DMS 273 (cell line): ENCODE results near the gene SFTPA1.
"Not testable (repeated sequence)": the region's sequence is repeated elsewhere in the genome, so short reads cannot be mapped to it uniquely, and the experiment has no call there.

Source experiments
- DNase-seq: peaks from one replicate; lab custom pipeline; 2025; ENCODE audit not compliant: unreplicated experiment; lab: John Stamatoyannopoulos, UW

The SFTPA1 gene

DNA sequence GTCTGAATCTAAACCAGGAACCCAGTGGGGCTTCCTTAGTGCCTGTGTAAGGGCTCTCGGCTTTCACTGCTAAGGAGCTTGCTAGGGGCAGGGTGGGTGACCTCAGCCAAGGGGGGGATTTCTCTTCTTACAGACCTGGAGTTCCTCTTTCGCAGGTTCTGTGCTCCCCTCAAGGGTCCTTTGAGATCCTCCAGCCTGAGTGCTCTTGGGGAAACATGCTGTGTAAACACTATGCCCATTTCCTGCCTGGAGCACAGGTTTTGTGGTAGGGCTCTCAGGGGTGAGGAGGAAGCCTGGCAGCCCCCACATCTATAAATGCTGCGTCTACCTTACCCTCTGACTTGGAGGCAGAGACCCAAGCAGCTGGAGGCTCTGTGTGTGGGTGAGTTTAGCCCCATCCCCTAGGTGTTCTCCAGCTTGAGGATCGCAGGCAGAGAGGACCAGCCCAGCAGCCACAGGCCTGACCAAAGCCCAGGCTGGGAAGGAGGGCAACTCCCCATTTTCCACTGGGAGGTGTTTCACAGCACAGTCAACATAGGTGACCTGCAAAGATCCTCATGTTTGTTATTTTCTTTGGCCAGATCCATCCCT, at the start of gene SFTPA1:
Gene SFTPA1 (plus strand): TSS at position 339 of the 591 bp plus-strand sequence. CDS start 887 bp downstream, outside the sequence.
- no peak for DNase-seq

DNA sequence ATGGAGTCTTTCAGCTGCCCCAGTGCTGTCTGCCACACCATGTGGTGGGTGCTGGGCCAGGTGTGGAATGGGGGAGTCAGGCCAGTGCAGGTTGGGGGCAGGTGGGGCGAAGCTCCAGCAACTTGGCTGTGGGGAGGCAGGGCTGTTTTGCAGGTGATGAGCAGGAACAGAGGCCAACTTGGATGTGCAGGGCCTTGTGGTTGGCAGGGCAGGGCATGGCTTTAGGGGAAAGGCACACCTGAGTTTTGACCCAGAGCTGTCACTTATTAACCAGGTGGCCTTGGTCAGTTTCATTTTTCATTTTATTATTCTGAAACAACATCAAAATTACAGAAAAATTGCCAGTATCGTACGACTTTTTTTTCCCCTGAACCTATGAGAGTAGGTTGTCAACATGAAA, 49.5 kb upstream of the SFTPA1 start:
- no peak for DNase-seq

DNA sequence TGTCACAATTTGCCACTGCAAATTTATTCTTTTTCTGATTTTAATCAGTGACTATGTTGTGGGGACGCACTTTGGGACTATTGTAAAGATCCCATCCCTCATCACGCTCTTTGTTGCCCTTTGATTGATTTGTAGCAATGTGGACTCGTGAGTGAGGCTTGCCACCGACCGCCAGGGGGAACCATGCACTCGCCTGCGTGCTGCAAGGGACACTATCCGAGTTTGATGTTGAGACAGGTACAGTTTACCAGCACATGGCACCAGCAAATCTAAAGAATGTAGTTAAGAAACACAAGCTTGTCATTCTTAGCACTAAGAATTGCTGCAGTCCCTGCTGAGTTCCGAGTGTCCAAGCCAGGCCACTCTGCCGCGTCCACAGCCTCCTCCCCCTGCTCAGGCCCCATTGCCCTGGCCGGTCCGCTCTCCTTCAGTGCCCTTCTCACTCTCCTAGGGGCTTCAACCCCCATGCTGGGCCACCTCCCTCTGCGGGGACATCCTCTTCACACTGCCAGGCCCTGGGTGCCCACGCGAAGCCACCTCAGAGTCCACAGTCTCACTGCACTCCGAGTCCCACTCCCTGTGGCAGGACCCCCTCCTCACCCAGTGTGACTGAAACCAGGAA, 48.5 kb upstream of the SFTPA1 start:
- DNase-seq = peak; percentile 56

DNA sequence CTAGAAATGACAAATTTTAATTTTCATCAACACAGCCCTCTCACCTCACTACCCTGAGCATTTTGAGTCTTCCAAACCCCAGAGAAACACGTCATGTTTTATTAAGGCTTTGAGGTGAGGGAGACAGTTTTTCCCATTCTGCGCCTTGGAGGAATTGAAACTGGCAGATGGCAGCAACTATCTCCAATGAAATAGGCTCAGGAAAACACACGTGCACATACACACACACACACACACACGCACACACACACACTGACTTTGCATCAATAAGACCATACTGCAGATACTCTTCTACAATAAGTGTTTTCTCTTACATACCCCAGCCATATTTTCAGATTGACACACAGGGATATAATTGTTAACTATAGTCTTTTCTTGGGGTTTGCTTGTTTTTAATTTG, 47.3 kb upstream of the SFTPA1 start:
- peak; percentile 4 for DNase-seq

DNA sequence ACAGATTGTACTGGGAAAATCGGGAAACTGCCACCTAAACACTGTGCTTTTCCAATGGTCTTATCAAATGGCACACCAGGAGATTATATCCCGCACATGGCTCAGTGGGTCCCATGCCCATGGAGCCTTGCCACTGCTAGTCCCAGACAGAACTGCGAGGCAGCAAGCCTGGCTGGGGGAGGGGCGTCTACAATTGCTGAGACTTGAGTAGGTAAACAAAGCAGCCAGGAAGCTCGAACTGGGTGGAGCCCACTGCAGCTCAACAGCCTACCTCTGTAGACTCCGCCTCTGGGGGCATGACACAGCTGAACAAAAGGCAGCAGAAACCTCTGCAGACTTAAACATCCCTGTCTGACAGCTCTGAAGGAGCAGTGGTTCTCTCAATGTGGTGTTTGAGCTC, 40.1 kb upstream of the SFTPA1 start:
- DNase-seq = not testable (repeated sequence)

DNA sequence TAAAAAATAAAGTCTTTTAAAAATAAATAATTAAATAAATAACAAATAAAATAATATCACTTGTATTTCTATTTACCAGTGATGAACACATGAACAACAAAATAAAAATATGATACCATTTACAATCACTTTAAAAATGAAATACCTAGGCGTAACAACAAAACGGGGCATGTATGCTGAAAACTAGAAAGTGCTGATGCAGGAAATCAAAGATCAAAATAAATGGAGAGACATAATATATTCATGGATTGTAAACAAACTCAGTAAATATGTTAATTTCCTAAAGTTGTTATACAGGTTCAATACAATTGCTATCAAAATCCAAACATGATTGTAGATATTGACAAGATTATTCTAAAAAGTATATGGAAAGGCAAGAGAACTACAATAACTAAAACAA, 31.4 kb upstream of the SFTPA1 start:
- DNase-seq = no peak

DNA sequence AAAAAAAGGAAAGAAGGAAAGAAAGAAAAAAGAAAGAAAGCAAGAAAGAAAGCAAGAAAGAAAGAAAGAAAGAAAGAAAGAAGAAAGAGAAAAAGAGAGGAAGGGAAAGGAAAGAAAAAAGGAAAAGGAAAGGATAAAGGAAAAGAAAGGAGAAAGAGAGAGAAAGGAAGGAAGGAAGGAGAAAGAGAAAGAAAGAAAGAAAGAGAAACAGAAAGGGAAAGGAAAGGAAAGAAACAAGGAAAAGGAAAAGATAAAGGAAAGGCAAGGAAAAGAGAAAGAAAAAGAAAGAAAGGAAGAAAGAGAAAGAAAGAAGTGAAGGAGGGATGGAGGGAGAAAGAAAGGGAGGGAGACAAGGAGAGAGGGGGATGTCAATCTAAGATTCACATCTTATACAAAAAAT, 29.7 kb upstream of the SFTPA1 start:
- no peak for DNase-seq

DNA sequence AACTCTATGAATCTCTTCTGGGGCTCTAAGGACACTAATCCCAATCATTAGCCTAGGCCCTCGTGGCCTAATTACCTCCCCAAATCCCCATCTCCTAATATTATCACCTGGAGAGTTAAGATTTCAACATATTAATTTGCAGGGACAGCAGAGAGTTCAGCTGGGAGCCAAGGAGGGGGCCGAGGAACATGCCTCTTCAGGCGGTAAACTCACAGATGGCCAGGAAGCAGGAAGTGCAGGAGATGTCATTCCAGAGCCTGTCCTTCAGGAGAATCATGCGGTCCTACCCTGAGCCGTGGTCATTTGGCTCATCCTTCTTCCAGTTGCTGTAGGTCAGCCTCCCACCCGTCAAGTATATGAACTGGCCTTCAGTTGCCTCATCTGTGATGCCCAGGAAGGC, 28.6 kb upstream of the SFTPA1 start:
- DNase-seq = no peak

DNA sequence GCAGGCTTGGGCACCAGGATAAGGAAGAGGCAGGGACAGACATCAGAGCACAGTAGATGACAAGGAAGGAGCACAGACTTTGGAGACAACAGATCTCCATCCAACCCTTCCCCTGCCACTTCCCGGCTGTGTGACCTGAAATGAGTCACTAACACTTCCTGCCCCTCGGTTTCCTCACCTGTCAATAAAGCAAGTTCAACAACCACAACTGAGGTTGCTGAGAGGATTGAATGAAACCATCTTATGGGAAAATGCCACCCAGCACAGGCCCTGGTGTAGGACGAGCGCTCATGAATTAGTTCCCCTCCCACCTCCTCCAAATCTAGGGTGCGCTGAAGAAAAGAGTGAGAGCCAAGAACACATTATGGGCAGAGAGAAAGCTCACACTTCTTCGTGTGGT, 27.8 kb upstream of the SFTPA1 start:
- not testable (repeated sequence) for DNase-seq

DNA sequence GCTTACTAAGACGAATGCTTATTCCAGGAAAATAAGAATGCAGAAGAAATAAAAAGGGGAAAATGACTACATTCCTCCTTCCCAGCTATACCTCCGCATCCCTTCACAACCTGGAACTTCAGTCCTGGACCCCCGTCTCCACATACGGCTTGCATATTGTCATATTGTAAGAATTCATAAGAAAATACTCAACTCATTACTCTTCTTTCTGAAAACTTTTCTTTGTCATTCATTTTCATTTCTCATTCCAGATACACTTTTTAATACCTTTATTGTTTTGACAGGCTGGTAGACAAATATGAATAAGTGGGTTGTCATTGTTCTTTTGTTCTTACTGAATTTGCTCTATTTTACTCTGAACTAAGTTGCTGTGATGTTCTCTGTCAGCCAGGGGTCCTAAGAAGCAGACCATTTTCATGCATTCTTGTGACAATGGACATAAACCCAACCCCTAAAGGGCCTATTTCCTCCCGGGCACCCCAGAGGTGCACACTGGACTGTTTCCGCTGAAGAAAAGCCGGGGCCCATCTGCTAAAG, 27.2 kb upstream of the SFTPA1 start:
- DNase-seq = no peak

DNA sequence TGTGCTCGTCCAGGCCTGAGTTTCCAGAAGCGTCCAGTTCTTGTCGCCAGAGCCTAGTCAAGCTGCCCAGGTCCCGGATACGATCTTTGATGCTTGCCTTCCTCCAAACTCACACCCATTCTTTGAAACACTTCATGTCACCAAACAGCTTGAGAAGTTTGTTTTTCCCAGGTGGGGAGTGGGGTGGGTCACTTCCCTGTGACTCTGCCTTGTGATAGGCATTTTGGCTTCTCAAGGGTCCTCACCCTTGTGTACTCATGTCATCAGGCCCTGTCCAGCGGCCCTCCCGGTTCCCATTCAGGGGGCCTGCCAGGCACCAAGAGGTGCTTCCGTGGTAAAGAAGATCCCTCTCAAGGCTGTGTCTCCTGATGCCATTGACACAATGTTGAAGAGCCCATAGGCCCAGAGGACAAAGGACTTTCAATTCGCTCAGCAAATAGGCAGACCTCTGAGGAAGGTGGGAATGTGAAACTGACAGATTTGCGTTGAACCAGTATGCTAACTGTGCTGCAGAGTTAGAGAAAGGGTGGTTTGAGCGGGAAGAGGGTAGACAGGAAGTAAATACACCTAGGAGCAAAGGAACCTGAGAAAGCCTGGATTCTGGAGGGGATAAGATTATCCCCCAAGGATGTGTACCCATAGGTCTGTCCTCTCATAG, 24.7 kb upstream of the SFTPA1 start:
- DNase-seq = no peak

DNA sequence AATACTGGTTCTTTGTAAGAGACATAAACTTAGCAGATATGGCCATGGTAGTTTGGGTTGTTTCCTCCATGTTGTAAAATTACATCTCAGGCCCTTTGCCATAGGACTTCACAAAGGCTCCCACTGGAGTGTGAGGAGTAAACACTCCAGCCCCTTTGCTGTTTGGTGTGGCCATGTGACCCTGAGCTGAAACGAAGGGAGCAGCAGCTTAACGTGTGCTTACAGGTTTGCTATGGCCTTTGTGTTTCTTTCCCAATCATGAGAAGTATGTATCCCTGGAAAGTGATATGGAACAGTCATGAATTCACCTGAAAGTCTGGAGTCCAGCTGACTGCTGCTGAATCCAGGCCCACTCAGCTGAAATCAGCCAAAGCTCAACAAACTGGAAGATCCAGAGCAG, 23.8 kb upstream of the SFTPA1 start:
- no peak for DNase-seq

DNA sequence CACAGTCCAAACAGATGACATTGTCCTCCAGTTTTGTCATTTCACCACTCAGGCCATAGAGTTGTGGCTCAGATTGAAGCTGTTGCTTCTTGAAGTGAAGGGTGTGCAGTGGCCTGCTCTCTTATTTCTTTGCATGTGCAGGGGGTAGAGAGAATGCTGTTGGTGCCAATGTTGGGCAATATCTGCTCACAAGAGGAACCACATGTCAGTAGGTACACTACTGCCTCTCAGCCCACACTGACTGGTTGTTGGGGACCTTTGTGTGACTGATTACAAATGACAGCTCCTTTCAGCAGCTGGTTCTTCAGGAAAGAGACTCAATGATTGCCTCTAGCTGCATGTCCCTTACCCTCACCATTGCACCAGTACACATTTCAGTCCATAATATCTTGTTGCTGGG, 21.9 kb upstream of the SFTPA1 start:
- no peak for DNase-seq

DNA sequence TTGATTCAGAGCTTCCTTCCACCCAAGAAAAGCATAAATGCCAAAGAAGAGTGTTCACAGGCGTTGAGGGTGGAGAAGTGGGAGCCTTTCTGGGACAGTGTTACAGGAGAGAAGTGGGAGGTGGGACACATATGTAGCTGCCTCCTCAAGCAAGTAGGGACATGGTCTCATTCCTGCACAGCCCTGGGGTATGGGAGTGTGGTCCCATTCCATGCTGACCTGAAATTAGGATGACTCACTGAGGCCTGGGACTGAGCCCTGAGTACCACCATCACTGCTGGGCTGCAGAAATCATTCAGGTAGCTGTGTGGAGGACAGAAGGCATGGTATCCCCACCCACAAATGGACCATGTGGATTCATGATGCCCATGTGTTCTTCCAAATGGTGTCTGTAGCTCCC, 17.4 kb upstream of the SFTPA1 start:
- DNase-seq = no peak

DNA sequence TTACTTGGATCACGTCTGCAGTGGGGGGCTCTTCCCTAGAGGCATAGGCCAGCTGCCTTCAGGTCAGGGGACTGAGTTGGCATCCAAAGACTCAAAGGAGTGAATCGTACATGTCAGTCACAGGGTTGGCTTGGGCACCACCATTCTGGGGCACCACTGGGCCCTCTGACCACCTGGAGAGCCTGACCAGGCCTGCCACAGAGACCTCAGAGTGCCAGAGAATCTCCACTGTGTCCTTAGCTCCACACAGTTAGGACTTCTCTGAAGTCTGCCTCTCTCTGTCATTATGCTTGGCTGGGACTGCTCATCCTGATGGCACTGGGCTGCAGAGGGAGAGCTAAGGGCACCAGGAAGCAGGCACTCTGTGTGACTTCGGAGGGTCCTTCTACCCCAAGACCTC, 16.2 kb upstream of the SFTPA1 start:
- DNase-seq = not testable (repeated sequence)

DNA sequence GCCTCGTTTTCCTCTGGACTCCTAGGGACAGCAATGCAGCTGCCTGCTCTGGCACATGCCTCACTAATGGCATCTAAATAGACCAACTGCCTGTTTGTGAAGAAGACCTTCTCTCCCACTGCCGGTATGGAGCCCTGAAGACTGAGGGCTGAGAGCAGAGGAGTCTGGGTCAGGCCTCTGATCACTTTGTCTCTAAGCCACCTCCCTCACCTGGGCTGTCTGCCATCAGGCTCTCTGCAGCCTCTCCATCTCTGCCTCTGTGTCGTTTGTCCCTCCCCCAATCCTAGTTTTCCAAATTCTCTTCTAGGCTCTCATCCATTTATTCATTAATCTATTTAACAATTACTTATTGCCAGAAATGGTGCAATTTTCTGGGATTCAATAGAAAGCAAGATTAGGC, 15.2 kb upstream of the SFTPA1 start:
- no peak for DNase-seq

DNA sequence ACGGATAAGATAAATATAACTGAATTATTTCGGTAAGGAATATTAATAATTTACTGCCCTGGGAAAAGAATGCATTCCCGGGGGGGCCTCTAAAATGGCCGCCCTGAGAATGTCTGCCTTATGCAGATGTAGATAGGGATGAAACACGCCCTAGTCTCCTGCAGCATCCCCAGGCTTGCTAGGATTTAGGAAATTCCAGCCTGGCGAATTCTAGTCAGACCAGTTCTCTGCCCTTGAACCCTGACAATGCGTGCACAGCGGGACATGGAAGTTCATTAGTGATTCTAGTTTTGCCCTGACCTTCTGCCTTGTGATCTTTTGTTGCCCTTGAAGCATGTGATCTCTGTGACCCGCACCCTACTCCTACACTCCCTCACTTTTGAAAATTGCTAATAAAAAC, 11.1 kb upstream of the SFTPA1 start:
- not testable (repeated sequence) for DNase-seq

DNA sequence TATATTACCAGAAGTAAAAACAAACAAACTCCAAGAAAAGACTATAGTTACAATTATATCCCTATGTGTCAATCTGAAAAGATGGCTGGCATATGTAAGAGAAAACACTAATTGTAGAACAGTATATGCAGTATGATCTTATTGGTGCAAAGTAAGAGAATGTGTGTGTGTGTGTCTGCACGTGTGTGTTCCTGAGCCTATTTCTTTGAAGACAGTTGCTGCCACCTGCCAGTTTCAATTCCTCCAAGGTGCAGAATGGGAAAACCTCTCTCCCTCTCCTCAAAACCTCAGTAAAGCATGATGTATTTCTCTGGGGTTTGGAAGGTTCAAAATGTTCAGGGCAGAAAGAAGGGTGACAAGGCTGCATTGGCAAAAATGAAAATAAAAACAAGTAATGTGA, 8.8 kb upstream of the SFTPA1 start:
- DNase-seq = no peak

DNA sequence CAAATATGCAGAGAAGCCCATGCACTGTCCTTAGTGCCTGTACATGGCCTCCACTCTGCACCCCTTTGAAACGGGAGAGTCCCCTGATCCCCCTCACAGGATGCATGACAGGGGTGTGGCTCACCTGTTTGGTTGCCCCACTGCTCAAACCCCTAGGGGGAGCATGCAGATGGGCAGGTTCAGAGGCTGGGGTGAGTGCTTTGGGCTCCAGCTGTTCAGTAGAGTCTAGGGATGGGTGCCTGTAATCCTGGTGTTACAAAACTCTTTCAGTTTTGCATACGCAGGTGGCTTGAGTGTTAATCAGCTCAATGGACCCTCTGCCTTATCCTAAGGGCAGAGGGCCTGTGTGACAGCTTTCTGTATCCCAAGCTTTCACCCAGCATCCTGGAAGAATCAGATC, 7.8 kb upstream of the SFTPA1 start:
- no peak for DNase-seq

DNA sequence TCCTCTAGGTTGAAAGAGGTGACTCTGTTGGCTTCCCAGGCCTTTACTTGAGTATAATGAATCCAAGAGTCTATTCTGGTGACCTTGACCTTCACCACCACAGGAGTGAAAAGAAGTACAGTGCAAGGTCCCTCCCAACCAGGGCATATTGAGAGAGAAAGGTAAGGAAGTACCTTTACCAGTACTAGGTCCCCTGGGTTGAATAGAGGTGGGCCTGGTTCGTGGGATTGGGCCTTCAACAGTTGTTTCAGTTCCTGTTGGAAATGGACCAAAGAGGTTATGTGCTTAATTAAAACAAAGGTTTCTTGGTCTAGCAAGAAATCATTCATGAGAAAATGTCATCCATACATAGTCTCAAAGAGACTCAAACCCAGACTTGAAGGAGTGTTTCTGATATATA, 6.4 kb upstream of the SFTPA1 start:
- DNase-seq = no peak

DNA sequence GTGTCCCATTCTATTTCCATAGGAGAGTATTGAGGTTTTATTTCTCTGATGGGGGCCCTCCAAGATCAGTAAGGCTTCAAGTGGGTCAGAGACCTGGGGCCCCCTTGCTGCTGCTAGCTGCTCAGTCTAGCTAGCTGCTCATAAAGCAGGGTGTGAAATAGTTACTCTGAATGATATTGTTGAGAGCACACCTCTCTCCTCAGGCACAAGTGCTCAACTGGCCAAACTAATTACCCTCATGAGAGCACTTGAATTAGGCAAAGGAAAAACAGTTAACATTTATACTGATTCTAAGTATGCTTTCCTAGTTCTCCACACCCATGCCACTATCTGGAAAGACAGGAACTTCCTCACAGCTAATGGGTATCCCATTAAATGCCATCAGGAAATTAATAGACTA, 5.4 kb upstream of the SFTPA1 start:
- no peak for DNase-seq
